Measurements from ENCODE around the gene ARMH1.

Gene ARMH1

DNA sequence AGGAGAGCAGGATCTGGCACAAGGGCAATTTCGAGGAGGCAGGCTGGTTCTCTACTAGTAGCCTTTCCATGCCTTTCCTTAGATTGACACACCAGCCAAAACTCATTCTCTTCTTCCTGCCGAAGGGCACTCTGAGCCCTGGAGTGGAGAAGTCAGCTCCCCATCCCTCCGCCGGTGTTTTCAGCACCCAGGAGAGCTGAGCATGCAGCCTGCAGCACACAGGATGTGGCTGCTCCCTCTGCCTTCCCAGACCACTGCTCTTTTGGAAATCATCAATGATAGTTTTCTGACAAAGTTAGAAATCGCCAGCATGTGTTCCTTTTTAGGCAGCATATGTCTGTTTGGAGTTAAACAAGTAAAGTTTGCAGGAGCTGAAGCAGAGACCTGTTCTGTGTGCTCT is 44.8 kb downstream of the ARMH1 start:
- TF ChIP-seq FOXM1 (IDR thresholded peaks at IDR 0.05; ENCODE audit: borderline replicate concordance, low read depth) = no peak
- TF ChIP-seq, protein P1, sequence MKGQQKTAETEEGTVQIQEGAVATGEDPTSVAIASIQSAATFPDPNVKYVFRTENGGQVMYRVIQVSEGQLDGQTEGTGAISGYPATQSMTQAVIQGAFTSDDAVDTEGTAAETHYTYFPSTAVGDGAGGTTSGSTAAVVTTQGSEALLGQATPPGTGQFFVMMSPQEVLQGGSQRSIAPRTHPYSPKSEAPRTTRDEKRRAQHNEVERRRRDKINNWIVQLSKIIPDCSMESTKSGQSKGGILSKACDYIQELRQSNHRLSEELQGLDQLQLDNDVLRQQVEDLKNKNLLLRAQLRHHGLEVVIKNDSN (IDR thresholded peaks at IDR 0.05) = no peak
- TF ChIP-seq RAD21 (IDR thresholded peaks at IDR 0.05; ENCODE audit: low read depth) = no peak
- TF ChIP-seq TAF1 (IDR thresholded peaks at IDR 0.05; ENCODE audit: low read depth) = no peak
- no peak for TF ChIP-seq EGR1 (IDR thresholded peaks at IDR 0.05)
- no peak for TF ChIP-seq TCF12 (IDR thresholded peaks at IDR 0.05; ENCODE audit: low read depth)
- TF ChIP-seq NFIC (IDR thresholded peaks at IDR 0.05) = no peak
- TF ChIP-seq ZBTB7A (IDR thresholded peaks at IDR 0.05; ENCODE audit: low read depth) = no peak
- TF ChIP-seq YY1 (IDR thresholded peaks at IDR 0.05; ENCODE audit: low read depth) = no peak

DNA sequence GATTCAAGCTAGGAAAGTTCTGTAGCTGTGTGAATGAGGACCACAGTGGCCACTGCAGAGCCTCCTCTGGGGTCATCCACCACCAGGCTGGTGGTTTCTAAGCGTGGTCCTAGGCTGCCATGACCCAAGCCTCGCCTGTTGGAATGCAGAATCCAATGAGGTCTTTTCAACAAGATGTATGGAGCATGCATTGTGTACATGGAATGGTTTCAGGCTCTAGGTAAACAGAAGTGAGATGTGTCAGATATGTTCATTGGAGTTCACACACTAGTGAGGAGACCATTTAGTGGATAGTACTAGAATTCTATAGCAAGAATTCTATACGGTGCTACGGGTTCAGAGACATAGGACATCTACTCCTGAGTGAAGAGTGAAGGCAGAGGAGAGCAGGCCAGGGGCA is 45.8 kb downstream of the ARMH1 start:
- no peak for TF ChIP-seq YY1 (IDR thresholded peaks at IDR 0.05; ENCODE audit: low read depth)
- TF ChIP-seq NFIC (IDR thresholded peaks at IDR 0.05) = no peak
- TF ChIP-seq FOXM1 (IDR thresholded peaks at IDR 0.05; ENCODE audit: borderline replicate concordance, low read depth) = no peak
- TF ChIP-seq TAF1 (IDR thresholded peaks at IDR 0.05; ENCODE audit: low read depth) = no peak
- TF ChIP-seq ZBTB7A (IDR thresholded peaks at IDR 0.05; ENCODE audit: low read depth) = no peak
- TF ChIP-seq, protein P2, sequence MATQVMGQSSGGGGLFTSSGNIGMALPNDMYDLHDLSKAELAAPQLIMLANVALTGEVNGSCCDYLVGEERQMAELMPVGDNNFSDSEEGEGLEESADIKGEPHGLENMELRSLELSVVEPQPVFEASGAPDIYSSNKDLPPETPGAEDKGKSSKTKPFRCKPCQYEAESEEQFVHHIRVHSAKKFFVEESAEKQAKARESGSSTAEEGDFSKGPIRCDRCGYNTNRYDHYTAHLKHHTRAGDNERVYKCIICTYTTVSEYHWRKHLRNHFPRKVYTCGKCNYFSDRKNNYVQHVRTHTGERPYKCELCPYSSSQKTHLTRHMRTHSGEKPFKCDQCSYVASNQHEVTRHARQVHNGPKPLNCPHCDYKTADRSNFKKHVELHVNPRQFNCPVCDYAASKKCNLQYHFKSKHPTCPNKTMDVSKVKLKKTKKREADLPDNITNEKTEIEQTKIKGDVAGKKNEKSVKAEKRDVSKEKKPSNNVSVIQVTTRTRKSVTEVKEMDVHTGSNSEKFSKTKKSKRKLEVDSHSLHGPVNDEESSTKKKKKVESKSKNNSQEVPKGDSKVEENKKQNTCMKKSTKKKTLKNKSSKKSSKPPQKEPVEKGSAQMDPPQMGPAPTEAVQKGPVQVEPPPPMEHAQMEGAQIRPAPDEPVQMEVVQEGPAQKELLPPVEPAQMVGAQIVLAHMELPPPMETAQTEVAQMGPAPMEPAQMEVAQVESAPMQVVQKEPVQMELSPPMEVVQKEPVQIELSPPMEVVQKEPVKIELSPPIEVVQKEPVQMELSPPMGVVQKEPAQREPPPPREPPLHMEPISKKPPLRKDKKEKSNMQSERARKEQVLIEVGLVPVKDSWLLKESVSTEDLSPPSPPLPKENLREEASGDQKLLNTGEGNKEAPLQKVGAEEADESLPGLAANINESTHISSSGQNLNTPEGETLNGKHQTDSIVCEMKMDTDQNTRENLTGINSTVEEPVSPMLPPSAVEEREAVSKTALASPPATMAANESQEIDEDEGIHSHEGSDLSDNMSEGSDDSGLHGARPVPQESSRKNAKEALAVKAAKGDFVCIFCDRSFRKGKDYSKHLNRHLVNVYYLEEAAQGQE (IDR thresholded peaks at IDR 0.05; ENCODE audit: low read depth) = no peak
- no peak for TF ChIP-seq EGR1 (IDR thresholded peaks at IDR 0.05)
- TF ChIP-seq EP300 (IDR thresholded peaks at IDR 0.05; ENCODE audit: borderline replicate concordance) = no peak
- TF ChIP-seq RAD21 (IDR thresholded peaks at IDR 0.05; ENCODE audit: low read depth) = no peak
- TF ChIP-seq, protein P1 (IDR thresholded peaks at IDR 0.05) = no peak
- TF ChIP-seq, protein P3, sequence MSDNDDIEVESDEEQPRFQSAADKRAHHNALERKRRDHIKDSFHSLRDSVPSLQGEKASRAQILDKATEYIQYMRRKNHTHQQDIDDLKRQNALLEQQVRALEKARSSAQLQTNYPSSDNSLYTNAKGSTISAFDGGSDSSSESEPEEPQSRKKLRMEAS (IDR thresholded peaks at IDR 0.05) = no peak
- TF ChIP-seq CEBPB (IDR thresholded peaks at IDR 0.05) = no peak
- TF ChIP-seq CREB1 (IDR thresholded peaks at IDR 0.05; ENCODE audit: low read depth) = no peak
- TF ChIP-seq TCF12 (IDR thresholded peaks at IDR 0.05; ENCODE audit: low read depth) = no peak
- no peak for TF ChIP-seq TEAD4 (IDR thresholded peaks at IDR 0.05)

DNA sequence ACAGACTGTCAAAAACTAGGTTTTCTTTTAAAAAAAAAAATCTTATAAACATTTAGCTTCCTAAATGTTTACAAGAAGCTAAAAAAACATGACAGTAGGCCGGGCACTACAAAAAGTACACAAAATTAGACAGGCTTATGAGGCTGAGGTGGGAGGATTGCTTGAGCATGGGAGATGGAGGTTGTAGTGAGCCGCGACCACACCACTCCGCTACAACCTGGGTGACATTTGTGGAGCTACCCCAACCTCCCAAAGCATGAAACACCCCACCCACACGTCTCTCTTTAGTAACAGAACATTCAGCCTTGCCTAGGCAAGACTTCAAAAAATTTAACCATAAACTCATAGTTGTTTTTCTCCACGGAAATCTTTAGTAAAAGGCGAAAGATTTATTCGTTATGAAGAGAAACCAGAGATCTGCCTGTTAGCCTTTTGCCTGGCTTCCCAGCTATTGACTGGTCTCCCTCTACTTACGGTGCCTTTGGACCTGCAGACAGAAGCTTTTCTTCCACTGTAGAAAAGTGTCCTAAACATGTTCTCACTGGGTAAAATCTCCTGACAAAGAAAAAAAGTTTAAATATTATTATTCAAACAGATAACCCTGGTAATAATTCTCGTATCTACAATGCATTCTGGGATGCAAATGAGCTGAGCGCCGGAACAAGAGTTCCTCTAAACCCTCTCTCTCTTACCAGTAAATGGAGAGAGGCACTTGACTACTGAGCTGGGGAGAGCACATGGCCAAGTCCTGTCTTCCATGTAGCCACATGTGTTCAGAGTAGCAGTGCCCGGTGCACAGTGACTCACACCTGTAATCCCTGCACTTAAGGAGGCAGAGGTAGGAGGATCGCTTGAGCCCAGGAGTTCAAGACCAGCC is 47.2 kb downstream of the ARMH1 start:
- no peak for TF ChIP-seq TAF1 (IDR thresholded peaks at IDR 0.05; ENCODE audit: low read depth)
- TF ChIP-seq, protein P3 (IDR thresholded peaks at IDR 0.05) = peak; percentile 53; the same call in 1 of the 2 replicates
- TF ChIP-seq TEAD4 (IDR thresholded peaks at IDR 0.05) = peak; percentile 74; the same call in 1 of the 2 replicates
- 0 out of 2 replicates have a peak, but pooled peaks have one; percentile 48 for TF ChIP-seq FOXM1 (IDR thresholded peaks at IDR 0.05; ENCODE audit: borderline replicate concordance, low read depth)
- TF ChIP-seq YY1 (IDR thresholded peaks at IDR 0.05; ENCODE audit: low read depth) = peak; percentile 68; the same call in 1 of the 2 replicates
- TF ChIP-seq TCF12 (IDR thresholded peaks at IDR 0.05; ENCODE audit: low read depth) = peak; percentile 90
- TF ChIP-seq EP300 (IDR thresholded peaks at IDR 0.05; ENCODE audit: borderline replicate concordance) = peak; percentile 67; the same call in 1 of the 2 replicates
- peak; percentile 48 for TF ChIP-seq NFIC (IDR thresholded peaks at IDR 0.05)
- TF ChIP-seq, protein P2 (IDR thresholded peaks at IDR 0.05; ENCODE audit: low read depth) = no peak
- TF ChIP-seq, protein P1 (IDR thresholded peaks at IDR 0.05) = no peak
- no peak for TF ChIP-seq ZBTB7A (IDR thresholded peaks at IDR 0.05; ENCODE audit: low read depth)
- TF ChIP-seq EGR1 (IDR thresholded peaks at IDR 0.05) = 0 out of 2 replicates have a peak, but pooled peaks have one; percentile 37
- TF ChIP-seq RAD21 (IDR thresholded peaks at IDR 0.05; ENCODE audit: low read depth) = no peak
- no peak for TF ChIP-seq CREB1 (IDR thresholded peaks at IDR 0.05; ENCODE audit: low read depth)
- TF ChIP-seq CEBPB (IDR thresholded peaks at IDR 0.05) = 0 out of 2 replicates have a peak, but pooled peaks have one; percentile 29

DNA sequence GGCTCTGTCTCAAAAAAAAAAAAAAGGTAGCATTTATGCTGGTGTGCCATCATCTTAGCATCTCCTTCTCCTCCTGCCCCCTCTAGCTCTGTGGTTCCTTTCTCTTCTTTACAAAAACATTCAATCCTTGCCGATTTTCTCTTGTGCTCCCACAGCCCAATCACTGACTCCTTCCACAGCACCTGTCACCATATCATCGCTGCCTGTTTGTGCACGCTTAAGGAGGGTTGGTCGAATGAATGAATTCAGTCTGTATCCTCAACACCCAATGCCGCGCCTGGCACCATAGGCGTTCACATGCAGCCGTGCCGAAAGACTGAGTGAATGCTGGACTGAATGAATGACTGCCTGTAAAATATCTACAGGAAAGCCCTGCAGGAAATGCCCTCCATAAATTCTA is 48.5 kb downstream of the ARMH1 start:
- TF ChIP-seq TEAD4 (IDR thresholded peaks at IDR 0.05) (no peak), ZBTB7A (IDR thresholded peaks at IDR 0.05; ENCODE audit: low read depth) (no peak), EP300 (IDR thresholded peaks at IDR 0.05; ENCODE audit: borderline replicate concordance) (no peak), EGR1 (IDR thresholded peaks at IDR 0.05) (no peak), CREB1 (IDR thresholded peaks at IDR 0.05; ENCODE audit: low read depth) (no peak), CEBPB (IDR thresholded peaks at IDR 0.05) (no peak), TCF12 (IDR thresholded peaks at IDR 0.05; ENCODE audit: low read depth) (no peak)
